HCT116 (cell line): Measurements from ENCODE around the gene USP32. TPM values are rescaled to one million over a fixed set of nuclear protein-coding genes. Genes with fewer than 3 reads are reported as not detected.
"Not testable (repeated sequence)": the region's sequence is repeated elsewhere in the genome, so short reads cannot be mapped to it uniquely, and the experiment has no call there.

Source experiments
- ATAC-seq: fragments of 200-7000 bp; cut with Tn5 transposase; 2 replicates; pipeline ENCODE4 v1.9.1; 2020; ENCODE audit warnings: mild to moderate bottlenecking, moderate library complexity
- BruUV-seq: library from RNA; stranded (reverse); fragments of 400-500 nt; replicated peaks from 2 replicates; lab custom pipeline; 2021; lab: Mats Ljungman, UMichigan
- CTCF ChIA-PET: fragments of 300-600 bp; sonication (Branson Sonifier 250); formaldehyde crosslinking; loops from one replicate; lab custom pipeline; 2021; ENCODE audit warnings: antibody characterized with exemption; lab: Charles Lee
- POLR2A ChIA-PET: fragments of 300-600, 350-600 bp; sonication (Branson Sonifier 250); formaldehyde crosslinking; loops from one replicate; lab custom pipeline; 2021; ENCODE audit warnings: antibody characterized with exemption; lab: Charles Lee
- RAD21 ChIA-PET, 2 experiments: fragments of 300-600 bp; sonication (Branson Sonifier 250); formaldehyde crosslinking; loops; one replicate each; lab custom pipeline; 2023; ENCODE audit warnings: low total read pairs in 2 of 2; ENCODE audit not compliant: uncharacterized antibody in 2 of 2, unreplicated experiment in 2 of 2, low non-redundant PET in 1 of 2; lab: Charles Lee
- DNase-seq: peaks from one replicate; pipeline ENCODE4 v3.0.0-alpha.2; 2010; ENCODE audit warnings: low read depth, low spot score
- H2AFZ ChIP-seq: fragments of 200-600 bp; shearing (Covaris generic), sonication (generic); 2 replicates; pipeline ENCODE4 v1.6.1; 2017; ENCODE audit warnings: low read depth, mixed run types, mixed read lengths, antibody characterized with exemption, low read length; ENCODE audit not compliant: poor library complexity, severe bottlenecking
- H3K27ac ChIP-seq: 2 replicates; pipeline ENCODE4 v1.5.1; 2012; ENCODE audit warnings: low read depth, low read length
- H3K27me3 ChIP-seq: fragments of 200-600 bp; sonication (generic); 2 replicates; pipeline ENCODE4 v1.6.1; 2016; ENCODE audit warnings: mixed run types, low read length, mixed read lengths; ENCODE audit not compliant: insufficient read depth
- H3K36me3 ChIP-seq, 2 experiments: fragments of 200-500 bp in 1 of 2; fragments of 200-600 bp in 1 of 2; sonication (Bioruptor generic) in 1 of 2; sonication (generic) in 1 of 2; 2 replicates each; pipeline versions ENCODE4 v1.5.1 to v1.6.1; 2014 to 2016; ENCODE audit warnings: low read length in 2 of 2, inconsistent platforms in 1 of 2, mixed read lengths in 1 of 2, mixed run types in 1 of 2; ENCODE audit not compliant: insufficient read depth in 2 of 2, control insufficient read depth in 1 of 2
- H3K4me1 ChIP-seq, 2 experiments: fragments of 200-600 bp in 1 of 2; sonication (generic) in 1 of 2; 2 replicates each; pipeline versions ENCODE4 v1.5.1 to v1.6.1; 2012 to 2017; ENCODE audit warnings: low read length in 2 of 2, inconsistent platforms in 1 of 2, mild to moderate bottlenecking in 1 of 2, mixed read lengths in 1 of 2, mixed run types in 1 of 2, moderate library complexity in 1 of 2; ENCODE audit not compliant: insufficient read depth in 2 of 2, control insufficient read depth in 1 of 2
- H3K4me2 ChIP-seq: fragments of 200-600 bp; sonication (generic); 2 replicates; pipeline ENCODE4 v1.6.1; 2017; ENCODE audit warnings: mixed run types, low read length, mixed read lengths
- H3K4me3 ChIP-seq, 2 experiments: fragments of 200-600 bp in 1 of 2; sonication (generic) in 1 of 2; replicated peaks in 1 of 2; 2 replicates each; pipeline ENCODE4 v1.5.1; 2011 to 2016; ENCODE audit warnings: low read length in 2 of 2, control low read depth in 1 of 2, low read depth in 1 of 2, mild to moderate bottlenecking in 1 of 2, mixed read lengths in 1 of 2, mixed run types in 1 of 2
- H3K79me2 ChIP-seq: fragments of 200-600 bp; sonication (generic); 2 replicates; pipeline ENCODE4 v1.6.1; 2017; ENCODE audit warnings: mild to moderate bottlenecking, mixed run types, low read length, moderate library complexity, mixed read lengths; ENCODE audit not compliant: insufficient read depth
- H3K9ac ChIP-seq: fragments of 200-600 bp; sonication (generic); 2 replicates; pipeline ENCODE4 v1.6.1; 2016; ENCODE audit warnings: low read length, mixed read lengths
- H3K9me2 ChIP-seq: fragments of 200-600 bp; sonication (generic), shearing (Covaris generic); 2 replicates; pipeline ENCODE4 v1.6.1; 2017; ENCODE audit warnings: mixed run types, mild to moderate bottlenecking, moderate library complexity; ENCODE audit not compliant: insufficient read depth
- H3K9me3 ChIP-seq, 2 experiments: fragments of 200-500 bp in 1 of 2; fragments of 200-600 bp in 1 of 2; sonication (Bioruptor generic) in 1 of 2; sonication (generic) in 1 of 2; 2 replicates each; pipeline ENCODE4 v1.6.1; 2014 to 2017; ENCODE audit warnings: low read length in 2 of 2, mixed read lengths in 2 of 2, inconsistent platforms in 1 of 2, low read depth in 1 of 2, mild to moderate bottlenecking in 1 of 2, mixed run types in 1 of 2, moderate library complexity in 1 of 2; ENCODE audit not compliant: control insufficient read depth in 1 of 2, insufficient read depth in 1 of 2
- H4K20me1 ChIP-seq: fragments of 200-600 bp; sonication (generic), shearing (Covaris generic); 2 replicates; pipeline ENCODE4 v1.6.1; 2017; ENCODE audit warnings: mixed run types, mild to moderate bottlenecking, moderate library complexity; ENCODE audit not compliant: insufficient read depth
- ATF3 ChIP-seq: IDR thresholded peaks from 2 replicates; pipeline ENCODE4 v1.6.1; 2012
- CEBPB ChIP-seq: IDR thresholded peaks from 2 replicates; pipeline ENCODE4 v1.6.1; 2012; ENCODE audit warnings: low read depth
- EZH2phosphoT487 ChIP-seq: fragments of 200-600 bp; IDR thresholded peaks from 2 replicates; pipeline ENCODE4 v1.6.1; 2018; ENCODE audit warnings: antibody characterized with exemption, borderline replicate concordance
- FOSL1 ChIP-seq: IDR thresholded peaks from 2 replicates; pipeline ENCODE4 v1.6.1; 2012; ENCODE audit warnings: low read depth
- POLR2A ChIP-seq: IDR thresholded peaks from 2 replicates; pipeline ENCODE4 v1.7.0; 2011; ENCODE audit warnings: borderline replicate concordance; ENCODE audit not compliant: insufficient read depth, insufficient read length; ENCODE audit errors: extremely low read depth
- POLR2AphosphoS5 ChIP-seq: IDR thresholded peaks from 2 replicates; pipeline ENCODE4 v1.6.1; 2011; ENCODE audit warnings: mild to moderate bottlenecking, low read depth, low read length, moderate library complexity
- RAD21 ChIP-seq: IDR thresholded peaks from 2 replicates; pipeline ENCODE4 v1.6.1; 2012; ENCODE audit warnings: low read depth, mild to moderate bottlenecking
- SIN3A ChIP-seq: IDR thresholded peaks from 2 replicates; pipeline ENCODE4 v1.6.1; 2012; ENCODE audit warnings: low read depth
- SRF ChIP-seq: IDR thresholded peaks from 2 replicates; pipeline ENCODE4 v1.6.1; 2012; ENCODE audit warnings: low read depth
- YY1 ChIP-seq: IDR thresholded peaks from 2 replicates; pipeline ENCODE4 v1.6.1; 2011; ENCODE audit warnings: low read length, low read depth, moderate library complexity, mild to moderate bottlenecking; ENCODE audit not compliant: insufficient replicate concordance; ENCODE audit errors: extremely low read depth
- intact Hi-C: fragments of 100-400 bp; cut with micrococcal nuclease; formaldehyde crosslinking; loops from 2 replicates; pipeline ENCODE4 v1.10.0; 2022
- total RNA-seq: library from RNA; stranded (reverse); gene quantifications from one replicate; pipeline ENCODE4 v1.2.1, GENCODE V29; 2021; ENCODE audit not compliant: unreplicated experiment
- TF ChIP-seq, protein P1 (sequence below): IDR thresholded peaks from 2 replicates; pipeline ENCODE4 v1.6.1; 2012
- TF ChIP-seq, protein P2 (sequence below): IDR thresholded peaks from 2 replicates; pipeline ENCODE4 v1.6.1; 2012; ENCODE audit warnings: low read depth

The USP32 gene
- total RNA-seq, 1 experiment from 2014 or later, result 67.0 TPM

- Histone ChIP-seq H3K79me2 (peaks cover 91% of the 10 kb centered on the region), H3K4me2 (no peak overlapping the region), H4K20me1 (no peaks in the 10 kb centered on the region), H3K4me1 (peaks cover 10 to 12% of the 10 kb centered on the region in 2 experiments; a peak in 3 of 4 replicates), H3K9me2 (no peaks in the 10 kb centered on the region), H3K9ac (no peak overlapping the region), H3K27ac (no peak overlapping the region), H3K4me3 (no peak overlapping the region), H3K27me3 (no peaks in the 10 kb centered on the region), H3K9me3 (no peaks in the 10 kb centered on the region), H2AFZ (no peak overlapping the region), H3K36me3 (no peaks in the 10 kb centered on the region)
- ChIA-PET RAD21 (no interaction called here), POLR2A (no interaction called here), CTCF (no interaction called here)
- BruUV-seq, result no TSS peak
- intact Hi-C loops, result no loop called here
- no peak for TF ChIP-seq POLR2AphosphoS5
- no peak for TF ChIP-seq ATF3
- TF ChIP-seq FOSL1, result no peak
- TF ChIP-seq, protein P1, sequence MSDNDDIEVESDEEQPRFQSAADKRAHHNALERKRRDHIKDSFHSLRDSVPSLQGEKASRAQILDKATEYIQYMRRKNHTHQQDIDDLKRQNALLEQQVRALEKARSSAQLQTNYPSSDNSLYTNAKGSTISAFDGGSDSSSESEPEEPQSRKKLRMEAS, result no peak
- no peak for TF ChIP-seq RAD21
- TF ChIP-seq, protein P2, sequence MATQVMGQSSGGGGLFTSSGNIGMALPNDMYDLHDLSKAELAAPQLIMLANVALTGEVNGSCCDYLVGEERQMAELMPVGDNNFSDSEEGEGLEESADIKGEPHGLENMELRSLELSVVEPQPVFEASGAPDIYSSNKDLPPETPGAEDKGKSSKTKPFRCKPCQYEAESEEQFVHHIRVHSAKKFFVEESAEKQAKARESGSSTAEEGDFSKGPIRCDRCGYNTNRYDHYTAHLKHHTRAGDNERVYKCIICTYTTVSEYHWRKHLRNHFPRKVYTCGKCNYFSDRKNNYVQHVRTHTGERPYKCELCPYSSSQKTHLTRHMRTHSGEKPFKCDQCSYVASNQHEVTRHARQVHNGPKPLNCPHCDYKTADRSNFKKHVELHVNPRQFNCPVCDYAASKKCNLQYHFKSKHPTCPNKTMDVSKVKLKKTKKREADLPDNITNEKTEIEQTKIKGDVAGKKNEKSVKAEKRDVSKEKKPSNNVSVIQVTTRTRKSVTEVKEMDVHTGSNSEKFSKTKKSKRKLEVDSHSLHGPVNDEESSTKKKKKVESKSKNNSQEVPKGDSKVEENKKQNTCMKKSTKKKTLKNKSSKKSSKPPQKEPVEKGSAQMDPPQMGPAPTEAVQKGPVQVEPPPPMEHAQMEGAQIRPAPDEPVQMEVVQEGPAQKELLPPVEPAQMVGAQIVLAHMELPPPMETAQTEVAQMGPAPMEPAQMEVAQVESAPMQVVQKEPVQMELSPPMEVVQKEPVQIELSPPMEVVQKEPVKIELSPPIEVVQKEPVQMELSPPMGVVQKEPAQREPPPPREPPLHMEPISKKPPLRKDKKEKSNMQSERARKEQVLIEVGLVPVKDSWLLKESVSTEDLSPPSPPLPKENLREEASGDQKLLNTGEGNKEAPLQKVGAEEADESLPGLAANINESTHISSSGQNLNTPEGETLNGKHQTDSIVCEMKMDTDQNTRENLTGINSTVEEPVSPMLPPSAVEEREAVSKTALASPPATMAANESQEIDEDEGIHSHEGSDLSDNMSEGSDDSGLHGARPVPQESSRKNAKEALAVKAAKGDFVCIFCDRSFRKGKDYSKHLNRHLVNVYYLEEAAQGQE, result no peak
- no peak for TF ChIP-seq YY1
- no peak for TF ChIP-seq EZH2phosphoT487
- no peak for TF ChIP-seq SRF
- TF ChIP-seq SIN3A, result no peak
- no peak for TF ChIP-seq CEBPB
- TF ChIP-seq POLR2A, result no peak
- ATAC-seq (no peak), DNase-seq (no peak)
Observed at GRCh38 chr17:60386147-60387058, 5.5 kb downstream of the USP32 start.

DNA sequence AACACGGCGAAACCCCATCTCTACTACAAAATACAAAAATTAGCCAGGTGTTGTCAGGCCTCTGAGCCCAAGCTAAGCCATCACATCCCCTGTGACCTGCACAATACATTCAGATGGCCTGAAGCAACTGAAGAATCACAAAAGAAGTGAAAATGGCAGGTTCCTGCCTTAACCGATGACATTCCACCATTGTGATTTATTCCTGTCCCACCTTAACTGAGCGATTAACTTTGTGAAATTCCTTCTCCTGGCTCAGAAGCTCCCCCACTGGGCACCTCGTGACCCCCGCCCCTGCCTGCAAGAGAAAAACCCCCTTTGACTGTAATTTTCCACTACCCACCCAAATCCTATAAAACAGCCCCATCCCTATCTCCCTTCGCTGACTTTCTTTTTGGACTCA is 7.0 kb downstream of the USP32 start:
- H3K27me3 ChIP-seq, BruUV-seq, H2AFZ ChIP-seq, H3K9ac ChIP-seq, RAD21 ChIA-PET, ATAC-seq, H3K27ac ChIP-seq, H4K20me1 ChIP-seq, H3K9me2 ChIP-seq, H3K4me2 ChIP-seq, CTCF ChIA-PET, DNase-seq, H3K36me3 ChIP-seq, POLR2A ChIA-PET, intact Hi-C loops, H3K9me3 ChIP-seq, H3K4me3 ChIP-seq, H3K4me1 ChIP-seq: not testable (repeated sequence)
- peaks cover 77% of the 10 kb centered on the region for H3K79me2 ChIP-seq
